Hepatic stellate cell (primary cell): ENCODE data around the gene TIMM44.

ENCODE experiments used
- DNase-seq: peaks from one replicate; pipeline ENCODE4 v3.0.0; 2011; ENCODE audit warnings: low spot score

The TIMM44 gene

GRCh38 chr19:7914099-7914498 lies 29.4 kb downstream of the TIMM44 start:
- DNase-seq: no peak

DNA sequence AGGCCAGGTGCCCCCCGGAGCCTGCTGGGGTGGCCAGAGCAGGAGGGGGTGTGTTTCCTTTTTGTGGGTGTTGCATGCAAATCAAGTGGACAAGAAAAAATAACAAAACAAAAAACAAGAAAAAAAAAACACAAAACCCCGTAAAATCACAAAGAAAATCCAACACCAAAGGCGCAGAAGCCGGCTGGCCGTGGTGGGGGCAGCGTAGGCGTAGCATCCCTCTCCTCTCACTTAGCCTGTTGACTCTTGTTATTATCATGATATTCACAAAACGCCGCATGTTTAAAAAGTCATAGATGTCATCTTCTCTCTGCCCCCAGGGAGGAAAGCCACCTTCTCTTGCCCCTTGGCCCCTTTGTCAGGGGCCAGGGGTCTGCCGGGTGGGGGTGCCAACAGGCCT lies 29.8 kb downstream of the TIMM44 start:
- no peak for DNase-seq

- DNase-seq: no peak
Measured at GRCh38 chr19:7912697-7913564, 30.5 kb downstream of the TIMM44 start.

GRCh38 chr19:7912144-7912696 lies 31.2 kb downstream of the TIMM44 start:
- no peak for DNase-seq

DNA sequence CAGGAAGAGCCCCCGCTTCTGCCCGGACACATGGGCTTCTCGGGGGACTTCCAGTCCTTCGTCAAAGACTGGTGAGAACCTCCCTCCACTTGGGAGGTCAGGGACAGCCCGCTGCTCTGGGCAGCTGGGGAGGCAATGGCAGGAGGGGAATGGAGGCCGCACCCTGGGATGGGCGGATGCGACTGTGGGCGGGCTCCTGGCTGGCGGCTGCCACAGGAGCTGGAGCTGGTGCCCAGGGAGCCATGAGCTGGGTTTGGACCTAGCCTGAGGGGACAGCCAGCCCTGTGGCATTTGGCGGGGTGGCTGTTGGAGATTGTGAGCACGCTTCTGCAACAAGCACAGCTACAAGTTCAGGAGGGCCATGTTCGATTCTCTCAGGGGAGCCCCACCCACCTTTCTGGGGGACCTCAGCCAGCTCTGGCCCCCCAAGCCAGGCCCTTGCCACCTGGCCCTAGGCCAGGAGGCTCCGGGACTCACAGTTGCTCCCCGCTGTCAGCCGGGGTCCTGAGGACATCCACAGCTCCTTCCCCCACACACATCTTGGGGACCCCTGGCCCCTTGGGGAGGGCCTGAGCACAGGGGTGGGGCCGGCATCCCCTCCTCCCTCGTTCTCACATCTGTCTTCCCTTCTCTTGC lies 31.8 kb downstream of the TIMM44 start:
- no peak for DNase-seq

DNA sequence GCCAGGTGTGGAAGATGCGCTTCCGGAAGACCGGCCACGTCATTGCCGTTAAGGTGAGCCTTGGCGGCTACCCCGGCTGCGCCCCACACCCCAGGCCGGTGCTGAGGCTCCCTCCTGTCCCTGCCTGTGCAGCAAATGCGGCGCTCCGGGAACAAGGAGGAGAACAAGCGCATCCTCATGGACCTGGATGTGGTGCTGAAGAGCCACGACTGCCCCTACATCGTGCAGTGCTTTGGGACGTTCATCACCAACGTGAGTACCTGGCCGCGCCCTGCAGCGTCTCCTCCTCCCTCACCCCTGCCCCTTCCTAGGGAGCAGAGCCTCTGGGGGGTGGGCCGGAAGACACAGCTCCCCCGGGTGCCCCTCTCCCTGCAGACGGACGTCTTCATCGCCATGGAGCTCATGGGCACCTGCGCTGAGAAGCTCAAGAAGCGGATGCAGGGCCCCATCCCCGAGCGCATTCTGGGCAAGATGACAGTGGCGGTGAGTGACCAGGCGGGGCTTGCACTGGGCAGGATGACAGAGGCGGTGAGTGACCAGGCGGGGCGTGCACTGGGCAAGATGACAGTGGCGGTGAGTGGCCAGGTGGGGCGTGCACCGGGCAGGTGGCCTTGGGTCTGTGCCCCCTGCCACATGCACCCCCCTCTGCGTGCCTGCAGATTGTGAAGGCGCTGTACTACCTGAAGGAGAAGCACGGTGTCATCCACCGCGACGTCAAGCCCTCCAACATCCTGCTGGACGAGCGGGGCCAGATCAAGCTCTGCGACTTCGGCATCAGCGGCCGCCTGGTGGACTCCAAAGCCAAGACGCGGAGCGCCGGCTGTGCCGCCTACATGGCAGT lies 32.9 kb downstream of the TIMM44 start:
- no peak for DNase-seq

DNA sequence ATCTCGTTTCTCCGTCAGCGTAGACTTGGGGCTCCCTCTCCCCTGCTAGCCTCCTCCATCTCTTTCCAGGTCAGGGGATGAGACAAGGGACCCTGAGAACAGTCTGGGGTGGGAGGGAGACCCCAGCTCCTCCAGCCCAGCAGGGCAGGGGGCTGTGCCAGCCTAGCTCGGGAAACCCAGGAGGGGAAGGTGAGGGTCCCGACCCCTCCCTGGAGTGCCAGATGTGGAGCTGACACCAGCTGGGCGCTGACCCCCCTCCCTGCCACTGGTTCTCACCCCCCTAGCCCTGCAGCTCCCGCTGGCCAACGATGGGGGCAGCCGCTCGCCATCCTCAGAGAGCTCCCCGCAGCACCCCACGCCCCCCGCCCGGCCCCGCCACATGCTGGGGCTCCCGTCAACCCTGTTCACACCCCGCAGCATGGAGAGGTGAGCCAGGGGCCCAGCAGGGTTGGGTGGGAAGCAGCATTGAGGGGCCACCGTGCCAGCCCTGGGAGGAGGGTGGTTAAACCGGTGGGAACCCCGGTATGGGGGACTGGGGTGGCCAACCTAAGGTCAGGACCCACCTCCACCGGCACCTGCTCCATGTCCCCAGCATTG lies 33.9 kb downstream of the TIMM44 start:
- DNase-seq: no peak

DNA sequence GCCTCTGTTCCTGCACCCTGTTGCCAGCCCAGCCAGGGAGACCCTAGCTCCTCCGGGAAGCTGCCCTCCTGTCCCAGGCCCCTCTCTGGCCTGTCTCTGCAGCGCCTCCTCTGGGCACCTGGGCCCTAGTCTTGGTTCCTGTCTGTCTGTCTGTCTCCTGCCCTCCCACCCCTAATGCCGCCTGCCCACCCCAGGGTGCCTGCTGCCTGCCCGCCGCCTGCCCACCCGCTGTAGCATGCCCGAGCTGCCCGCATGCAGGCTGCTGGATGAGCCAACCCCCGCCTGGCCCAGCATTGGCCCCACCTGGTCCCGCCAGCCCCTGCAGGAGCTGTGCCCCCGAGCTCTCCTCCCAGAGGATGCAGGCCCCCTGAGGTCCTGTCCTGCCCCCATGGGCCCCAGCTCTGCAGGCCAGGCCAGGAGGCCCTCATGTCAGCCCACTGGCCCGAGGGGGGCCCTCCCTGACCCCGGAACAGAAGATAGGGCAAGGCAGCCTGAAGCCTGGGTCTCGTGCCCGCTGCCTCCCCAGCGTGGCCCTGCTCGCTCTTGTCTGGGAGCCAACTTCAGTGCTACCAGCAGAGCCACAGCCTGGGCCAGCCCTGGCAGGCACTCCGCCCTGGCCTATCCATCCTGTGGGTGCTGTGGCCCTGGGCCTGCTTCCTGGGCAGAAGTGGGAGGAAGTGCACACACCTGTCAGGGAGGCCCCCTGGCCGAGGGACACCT lies 34.6 kb downstream of the TIMM44 start:
- DNase-seq: no peak

- DNase-seq: no peak
Measured at GRCh38 chr19:7908078-7908699, 35.3 kb downstream of the TIMM44 start.

- DNase-seq: no peak
Measured at GRCh38 chr19:7907544-7907943, 35.9 kb downstream of the TIMM44 start.

DNA sequence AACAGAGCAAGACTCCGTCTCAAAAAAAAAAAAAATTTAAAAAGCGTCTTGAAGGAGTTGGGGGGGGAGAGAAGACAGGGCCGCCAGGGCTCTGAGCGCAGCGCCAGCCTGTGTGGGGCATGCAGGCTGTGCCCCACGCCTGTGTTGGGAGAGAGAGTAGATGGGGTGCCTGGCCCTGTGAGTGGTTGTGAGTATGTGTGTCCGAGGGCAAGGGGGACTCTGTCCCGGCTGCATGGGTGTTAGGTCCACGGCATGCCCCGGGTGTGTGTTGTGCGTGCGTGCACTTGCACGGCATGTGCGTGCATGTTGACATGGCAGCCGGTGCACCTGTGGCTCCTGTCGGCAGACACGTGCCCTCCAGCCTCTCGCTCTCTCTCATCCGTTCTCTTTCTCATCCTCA lies 36.3 kb downstream of the TIMM44 start:
- no peak for DNase-seq

- DNase-seq: no peak
Measured at GRCh38 chr19:7905859-7906258, 37.6 kb downstream of the TIMM44 start.

DNA sequence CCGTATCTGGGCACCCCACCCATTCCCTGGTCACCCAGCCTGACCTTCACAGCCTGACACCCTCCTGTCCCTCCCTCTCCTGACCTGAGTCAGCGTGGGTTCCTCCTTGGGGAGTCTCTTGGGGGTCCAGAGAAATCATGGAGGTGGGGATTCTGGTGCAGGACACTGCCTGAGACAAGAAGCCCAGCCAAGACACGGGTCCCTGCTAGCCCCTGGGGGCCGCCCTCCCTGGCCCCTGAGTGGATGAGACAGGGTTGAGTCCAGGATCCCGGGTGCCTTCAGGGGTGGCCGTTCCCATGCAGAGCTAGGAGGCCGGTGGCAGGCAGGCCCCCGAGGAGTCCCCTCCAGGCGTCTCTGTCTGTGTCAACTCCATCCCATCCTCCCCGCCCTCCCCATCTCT lies 38.2 kb downstream of the TIMM44 start:
- no peak for DNase-seq

- peak; percentile 58 for DNase-seq
Measured at GRCh38 chr19:7904074-7905020, 39.1 kb downstream of the TIMM44 start.

- peak; percentile 100 for DNase-seq
Measured at GRCh38 chr19:7903244-7904073, 40.0 kb downstream of the TIMM44 start, which contains the start of gene MAP2K7. Gene MAP2K7, plus strand, starts transcription at chr19:7903877. Its CDS starts 68 bp downstream, at chr19:7903945.

DNA sequence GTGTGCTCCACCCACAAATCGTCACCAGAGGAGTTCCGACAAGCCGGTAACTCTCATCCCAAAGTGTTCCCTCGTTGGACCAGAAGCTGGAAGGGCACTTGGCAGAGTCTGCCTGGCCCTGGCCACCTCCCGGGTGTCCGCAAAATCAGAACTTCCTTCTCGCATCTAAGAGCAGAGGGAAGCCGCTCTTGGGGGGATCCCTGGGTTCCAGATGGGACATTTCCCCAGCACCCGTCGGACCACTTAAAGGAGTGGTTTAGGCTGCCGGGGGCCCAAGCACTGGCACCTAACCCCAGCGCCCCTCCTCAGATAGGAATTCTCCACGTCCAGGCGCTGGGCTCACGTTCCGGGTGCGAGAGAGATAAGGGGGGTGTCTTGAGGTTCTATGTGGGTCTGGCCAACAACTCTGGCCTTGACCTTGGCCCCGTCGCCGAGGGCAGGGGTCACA lies 40.6 kb downstream of the TIMM44 start:
- no peak for DNase-seq

GRCh38 chr19:7901337-7901736 lies 42.1 kb downstream of the TIMM44 start:
- DNase-seq: no peak

- no peak for DNase-seq
Measured at GRCh38 chr19:7900931-7901330, 42.5 kb downstream of the TIMM44 start.
